GM19351 (cell line): ENCODE data around the gene GPATCH8.
A peak's percentile ranks its signal among the peaks of the same experiment; 100 is the strongest.
"Not testable (repeated sequence)": the region's sequence is repeated elsewhere in the genome, so short reads cannot be mapped to it uniquely, and the experiment has no call there.

Experiments
- ATAC-seq: cut with Tn5 transposase; IDR thresholded peaks from one replicate; pipeline ENCODE4 v1.9.1; 2021; ENCODE audit warnings: mild to moderate bottlenecking, moderate library complexity; ENCODE audit not compliant: unreplicated experiment

GPATCH8 gene

DNA sequence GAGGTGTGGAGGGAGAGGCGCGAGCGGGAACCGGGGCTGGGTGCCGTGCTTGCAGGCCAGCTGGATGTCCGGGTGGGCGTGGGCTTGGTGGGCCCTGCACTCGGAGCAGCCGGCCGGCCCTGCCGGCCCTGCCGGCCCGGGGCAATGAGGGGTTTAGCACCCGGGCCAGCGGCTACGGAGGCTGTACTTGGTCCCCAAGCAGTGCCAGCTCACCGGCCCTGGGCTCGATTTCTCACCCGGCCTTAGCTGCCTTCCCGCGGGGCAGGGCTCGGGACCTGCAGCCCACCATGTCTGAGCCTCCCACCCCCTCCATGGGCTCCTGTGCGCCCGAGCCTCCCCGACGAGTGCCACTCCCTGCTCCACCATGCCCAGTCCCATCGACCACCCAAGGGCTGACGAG lies 24.7 kb upstream of the GPATCH8 start:
- no peak for ATAC-seq

DNA sequence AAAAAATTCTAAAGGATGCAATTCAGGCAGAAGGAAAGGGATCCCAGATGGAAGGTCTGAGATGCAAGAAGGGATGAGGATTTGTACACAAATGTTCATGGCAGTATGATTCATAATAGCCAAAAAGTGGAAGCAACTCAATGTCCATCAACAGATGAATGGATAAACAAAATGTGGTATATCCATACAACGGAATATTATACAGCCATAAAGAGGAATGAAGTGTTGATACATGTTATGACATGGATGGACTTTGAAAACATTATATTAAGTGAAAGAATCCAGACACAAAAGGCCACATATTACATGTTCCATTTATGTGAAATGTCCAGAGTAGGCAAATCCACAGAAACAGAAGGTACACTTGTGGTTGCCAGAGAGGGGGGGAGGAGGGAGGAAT lies 23.9 kb upstream of the GPATCH8 start:
- no peak for ATAC-seq

DNA sequence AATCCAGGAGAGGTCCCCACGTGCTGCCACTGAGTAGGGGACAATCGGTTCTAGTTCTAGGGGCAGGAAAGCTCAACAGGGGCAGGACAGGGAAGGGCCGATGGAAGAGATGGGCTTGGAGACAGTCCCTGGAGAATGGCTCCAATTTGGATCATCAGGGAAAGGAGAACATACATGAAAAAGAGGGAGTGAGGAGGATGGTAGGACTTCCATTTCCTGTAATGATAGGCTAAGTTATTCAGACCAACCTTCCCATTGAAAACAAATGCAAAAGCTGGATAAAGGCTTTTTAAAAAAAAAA lies 20.4 kb upstream of the GPATCH8 start:
- no peak for ATAC-seq

DNA sequence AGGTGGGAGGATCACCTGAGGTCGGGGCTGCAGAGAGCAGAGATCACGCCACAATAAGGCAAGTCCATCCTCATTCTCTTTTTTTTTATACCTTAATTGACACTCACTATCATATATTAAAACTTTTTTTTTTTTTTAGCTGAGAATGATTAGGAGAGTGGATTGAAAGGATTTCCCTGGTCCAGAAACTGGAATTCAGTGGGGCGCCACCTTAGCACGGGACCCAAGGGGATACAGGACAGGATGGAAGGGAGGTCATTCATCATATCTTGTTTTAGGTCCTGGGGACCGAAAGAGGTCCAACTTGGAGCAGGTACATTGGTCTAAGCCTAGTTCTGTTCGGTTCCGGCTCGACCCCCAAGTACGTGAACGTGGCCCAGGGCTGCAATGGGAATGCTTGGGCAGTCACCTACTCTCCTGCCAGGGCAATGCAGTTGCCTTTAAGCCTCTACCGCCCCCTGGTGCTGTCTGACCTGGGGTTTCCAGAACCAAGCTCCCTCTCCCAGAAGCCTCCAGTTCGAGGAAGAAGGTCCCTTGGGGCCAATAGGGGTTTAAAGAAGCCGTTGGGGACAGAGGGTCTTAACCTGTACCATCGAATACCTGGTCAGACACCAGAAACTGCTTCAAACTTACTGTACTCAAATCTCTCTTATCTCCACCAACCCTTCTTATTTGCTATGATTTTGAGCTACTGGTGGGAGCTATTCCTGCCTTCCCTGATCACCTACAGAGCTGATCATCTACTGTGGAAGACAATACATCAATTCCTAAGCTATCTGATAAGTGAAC lies 19.9 kb upstream of the GPATCH8 start:
- no peak for ATAC-seq

DNA sequence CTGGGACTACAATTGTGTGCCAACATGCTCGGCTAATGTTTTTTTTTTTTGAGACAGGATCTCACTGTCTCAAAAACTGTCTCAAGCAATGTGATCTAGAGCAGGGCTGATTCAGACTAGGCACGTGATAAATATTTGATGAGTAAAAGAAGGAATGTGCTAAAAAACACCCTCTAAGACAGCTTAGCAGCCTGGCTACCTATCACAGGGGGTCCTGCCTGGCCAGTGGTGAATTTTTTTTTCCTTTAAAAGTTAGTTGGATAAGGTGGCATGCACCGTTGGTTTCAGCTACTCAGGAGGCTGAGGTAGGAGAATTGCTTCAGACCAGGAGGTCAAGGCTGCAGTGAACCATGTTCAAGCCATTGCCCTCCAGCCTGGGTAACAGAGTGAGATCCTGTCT lies 14.8 kb upstream of the GPATCH8 start:
- no peak for ATAC-seq

DNA sequence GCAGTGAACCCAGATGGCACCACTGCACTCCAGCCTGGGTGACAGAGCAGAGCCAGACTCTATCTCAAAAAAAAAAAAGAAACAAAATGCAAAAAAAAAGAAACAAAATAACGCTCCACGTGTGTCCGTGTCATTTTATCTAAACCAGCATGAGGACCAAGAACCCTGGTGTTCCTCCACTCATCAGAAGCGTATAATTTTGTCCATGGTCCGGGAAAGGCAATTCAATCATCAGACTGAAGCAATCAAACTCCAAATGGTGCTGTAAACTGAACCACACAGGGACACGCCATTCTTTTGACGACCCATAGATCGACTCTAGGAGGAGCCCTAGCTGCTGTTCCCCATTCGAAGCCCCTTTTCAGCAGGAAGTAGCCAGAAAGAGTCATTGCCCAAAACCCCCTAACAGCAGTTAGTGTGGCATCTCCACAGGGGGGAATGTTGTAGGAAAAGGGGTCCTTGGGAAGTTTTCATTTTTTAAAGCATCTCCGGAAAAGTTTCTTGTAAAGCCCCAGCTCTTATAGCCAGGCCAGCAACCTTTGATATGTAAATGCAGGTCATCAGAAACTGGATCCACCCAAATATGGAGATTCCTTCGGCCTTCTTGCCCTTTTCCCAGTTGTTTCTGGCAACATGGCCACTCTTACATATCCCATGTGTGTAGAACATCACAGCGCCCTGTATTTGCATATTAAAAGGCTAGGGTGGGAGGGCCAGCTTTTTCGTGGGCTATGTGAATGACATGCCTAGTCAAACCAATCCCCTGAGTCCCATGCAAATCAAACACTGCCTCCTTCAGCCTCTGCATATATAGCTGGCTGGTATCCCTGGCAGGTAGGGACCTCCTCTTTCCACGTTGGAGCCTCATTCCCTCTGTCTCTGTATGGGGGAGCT lies 8.3 kb upstream of the GPATCH8 start:
- ATAC-seq, result not testable (repeated sequence)

DNA sequence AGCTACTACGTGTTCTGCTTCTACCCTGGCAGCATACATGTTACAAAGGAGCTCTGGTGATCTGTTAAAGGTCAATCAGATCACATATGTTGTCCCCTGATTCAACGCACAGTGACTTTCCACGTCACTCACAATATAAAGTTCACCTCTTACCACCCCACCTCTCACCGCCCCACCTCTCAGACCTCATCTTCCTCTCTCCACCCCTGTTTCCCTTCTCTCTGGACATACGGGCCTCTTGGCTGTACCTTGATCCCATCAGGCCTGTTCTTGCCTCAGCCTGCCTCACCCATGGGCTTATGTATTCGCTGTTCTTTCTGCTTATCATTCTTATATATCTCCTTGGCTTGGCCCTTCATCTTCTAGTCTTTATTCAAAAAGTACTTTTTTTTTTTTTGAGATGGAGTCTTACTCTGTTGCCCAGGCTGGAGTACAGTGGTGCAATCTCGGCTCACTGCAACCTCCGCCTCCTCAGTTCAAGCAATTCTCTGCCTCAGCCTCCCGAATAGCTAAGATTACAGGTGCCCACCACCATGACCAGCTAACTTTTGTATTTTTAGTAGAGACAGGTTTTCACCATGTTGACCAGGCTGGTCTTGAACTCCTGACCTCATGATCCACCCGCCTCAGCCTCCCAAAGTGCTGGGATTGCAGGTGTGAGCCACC lies 3.9 kb upstream of the GPATCH8 start:
- not testable (repeated sequence) for ATAC-seq

DNA sequence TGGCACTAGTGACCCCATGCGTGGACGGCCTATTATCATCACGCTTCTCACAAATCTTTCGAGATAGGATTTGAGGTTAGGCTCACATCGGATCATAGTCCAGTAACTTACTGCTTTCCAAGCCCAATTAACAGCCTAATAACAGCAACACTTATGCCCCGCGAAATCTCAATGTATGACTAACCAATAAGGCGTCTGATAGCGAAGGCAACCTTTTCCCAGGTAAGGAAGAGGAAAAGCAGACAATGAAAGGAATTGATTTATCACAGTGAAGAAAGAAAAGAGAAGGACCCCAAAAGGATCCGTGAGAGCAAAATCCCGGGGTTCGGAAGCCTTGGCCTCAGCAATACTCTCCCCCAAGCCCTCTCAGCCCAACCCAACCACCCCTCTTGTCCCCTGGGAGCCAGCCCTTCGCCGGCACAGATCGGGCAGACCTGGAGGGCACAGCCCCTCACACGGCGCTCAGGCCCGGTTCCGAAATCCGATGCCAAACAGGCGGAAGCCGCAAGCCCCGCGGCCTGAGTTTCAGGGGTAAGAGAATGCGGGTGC lies 534 bp downstream of the GPATCH8 start:
- peak; percentile 19 for ATAC-seq

DNA sequence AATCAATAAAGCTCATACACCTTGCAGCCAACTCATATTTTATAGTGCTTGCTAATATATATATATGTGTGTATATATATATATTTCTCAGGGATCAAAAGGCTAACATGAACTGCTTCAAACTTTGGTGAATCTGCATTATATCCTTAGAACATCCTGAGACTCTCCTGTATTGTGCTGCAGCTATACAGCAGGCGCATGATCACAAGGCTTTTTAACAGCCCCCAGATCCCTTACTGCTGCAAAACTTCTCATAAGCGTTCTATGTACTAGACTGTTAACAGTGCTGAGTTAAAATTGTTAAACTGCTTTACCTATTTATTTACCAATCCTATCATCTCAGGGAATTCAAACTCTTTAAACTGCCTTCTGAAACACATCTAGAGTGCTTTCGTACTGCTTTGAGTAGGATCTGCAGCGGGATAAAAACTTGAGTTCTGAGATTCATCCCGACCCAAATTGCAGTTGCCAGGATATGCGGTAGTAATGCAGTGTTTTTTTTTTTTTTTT lies 1.3 kb downstream of the GPATCH8 start:
- no peak for ATAC-seq

DNA sequence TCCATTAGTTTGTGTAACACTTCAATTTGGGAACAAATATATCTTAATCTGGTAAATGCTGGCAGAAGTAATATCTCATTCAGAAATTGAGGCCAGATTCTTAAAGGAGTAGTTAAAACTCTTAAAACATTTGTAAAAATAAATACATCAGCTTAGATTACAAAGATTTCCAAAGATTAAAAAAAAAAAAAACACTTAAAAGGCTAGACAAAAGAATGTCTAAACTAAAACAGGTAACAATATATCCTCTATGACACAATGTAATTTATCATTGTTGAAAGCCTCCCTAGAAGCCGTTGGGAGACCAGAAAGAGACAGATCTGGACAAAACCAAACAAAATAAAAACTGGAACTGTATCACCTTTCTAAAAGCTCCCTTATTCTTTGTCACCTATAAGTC lies 3.5 kb downstream of the GPATCH8 start:
- no peak for ATAC-seq

DNA sequence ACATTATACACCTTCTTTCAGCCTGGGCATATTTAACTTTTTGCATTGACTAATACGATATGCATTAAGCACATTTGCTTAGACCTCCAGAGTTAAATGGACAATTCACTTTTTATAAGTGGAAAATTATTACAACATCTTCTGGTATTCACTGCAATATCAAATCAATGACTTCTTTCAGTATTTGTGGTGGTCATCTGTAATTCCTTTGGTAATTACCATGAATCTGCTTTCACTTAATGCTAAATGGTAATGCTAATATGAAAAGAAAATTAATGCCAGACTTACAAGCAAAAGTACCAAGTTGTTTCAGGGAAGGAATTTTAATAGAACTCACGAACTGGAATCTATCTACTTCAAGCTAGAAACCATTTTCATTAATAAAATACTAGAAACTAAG lies 6.4 kb downstream of the GPATCH8 start:
- no peak for ATAC-seq

DNA sequence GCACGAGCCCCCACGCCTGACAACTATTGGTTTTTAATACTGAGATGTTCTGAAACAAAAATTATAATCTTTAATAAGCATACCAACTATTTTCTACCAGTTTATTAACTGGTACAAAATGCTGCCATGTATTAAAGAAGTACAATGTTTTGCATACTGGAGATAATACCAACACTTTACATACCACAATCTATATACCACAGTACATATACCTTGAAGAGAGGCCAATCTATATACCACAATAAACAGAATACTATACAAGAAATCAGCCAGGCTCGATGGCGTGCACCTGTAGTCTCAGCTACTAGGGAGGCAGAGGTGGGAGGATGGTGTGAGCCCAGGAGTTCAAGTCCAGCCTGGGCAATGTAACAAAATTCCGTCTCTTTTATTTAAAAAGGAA lies 9.9 kb downstream of the GPATCH8 start:
- ATAC-seq, result no peak

DNA sequence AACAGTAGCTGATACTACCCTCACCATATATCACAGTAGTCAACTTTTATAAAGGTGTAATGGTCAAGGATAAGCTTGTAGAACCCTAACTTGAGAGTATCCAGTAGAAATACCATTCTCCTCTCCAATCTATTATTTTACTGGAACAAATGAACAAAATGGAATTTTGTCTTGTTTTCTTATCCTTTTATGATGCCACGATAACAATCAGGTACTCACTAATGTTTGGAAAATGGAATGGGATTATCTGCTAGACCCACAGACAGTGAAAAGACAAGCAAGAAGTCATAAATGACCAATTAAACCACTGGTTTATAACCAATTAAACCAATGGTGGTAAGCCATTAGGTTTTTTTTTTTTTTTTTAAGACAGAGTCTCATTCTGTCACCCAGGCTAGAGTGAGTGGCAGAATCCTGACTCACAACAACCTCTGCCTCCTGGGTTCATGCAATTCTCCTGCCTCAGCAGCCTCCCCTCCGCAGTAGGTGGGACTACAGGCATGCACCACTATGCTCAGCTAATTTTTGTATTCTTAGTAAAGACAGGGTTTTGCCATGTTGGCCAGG lies 10.4 kb downstream of the GPATCH8 start:
- ATAC-seq, result no peak

DNA sequence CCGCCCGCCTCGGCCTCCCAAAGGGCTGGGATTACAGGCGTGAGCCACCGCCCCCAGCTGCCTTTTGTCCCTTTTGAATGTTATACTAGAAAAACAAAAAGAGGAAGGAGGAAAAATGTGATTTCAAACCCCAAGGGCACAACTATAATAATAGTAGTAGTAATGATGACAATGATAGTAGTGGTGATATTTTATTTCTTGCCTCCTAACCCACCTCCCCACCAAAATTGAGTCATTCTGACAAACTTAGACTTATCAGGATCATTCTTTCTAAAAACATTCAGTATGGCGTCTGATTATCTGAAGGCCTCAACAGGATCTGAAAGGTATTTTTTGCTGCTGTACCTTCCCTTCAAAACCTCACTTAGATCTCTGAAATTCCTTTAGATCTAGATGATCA lies 13.6 kb downstream of the GPATCH8 start:
- ATAC-seq, result no peak

DNA sequence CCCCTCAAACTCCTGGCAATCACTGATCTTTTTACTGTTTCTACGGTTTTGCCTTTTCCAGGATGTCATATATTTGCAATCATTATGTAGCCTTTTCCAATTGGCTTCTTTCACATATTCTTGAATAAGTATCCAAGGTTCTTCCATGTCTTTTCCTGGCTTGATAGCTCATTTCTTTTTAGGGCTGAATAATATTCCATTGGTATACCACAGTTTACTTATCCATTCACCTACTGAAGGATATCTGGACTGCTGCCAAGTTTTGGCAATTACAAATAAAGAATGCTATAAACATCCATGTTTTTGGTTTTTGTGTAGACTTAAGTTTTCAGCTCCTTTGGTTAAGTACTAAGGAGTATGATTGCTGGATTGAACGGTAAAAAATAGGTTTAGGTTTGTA lies 16.0 kb downstream of the GPATCH8 start:
- no peak for ATAC-seq

DNA sequence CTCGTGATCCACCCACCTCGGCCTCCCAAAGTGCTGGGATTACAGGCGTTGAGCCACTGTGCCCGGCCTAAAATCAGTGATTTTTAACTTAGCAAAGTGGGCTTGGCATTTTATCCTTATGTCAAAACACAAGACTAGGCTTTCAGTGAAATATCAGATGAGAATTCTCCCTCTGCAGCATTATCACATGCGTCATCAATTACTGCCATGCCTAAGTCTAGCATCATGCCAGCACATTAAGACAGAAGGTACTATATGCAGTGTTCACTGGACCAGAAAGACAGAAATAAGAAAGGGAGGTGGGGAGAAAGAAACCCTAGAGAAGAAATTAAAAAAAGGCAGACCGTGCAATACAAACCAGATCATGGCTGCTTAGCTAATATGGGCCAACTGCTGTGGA lies 29.8 kb downstream of the GPATCH8 start:
- ATAC-seq, result no peak

DNA sequence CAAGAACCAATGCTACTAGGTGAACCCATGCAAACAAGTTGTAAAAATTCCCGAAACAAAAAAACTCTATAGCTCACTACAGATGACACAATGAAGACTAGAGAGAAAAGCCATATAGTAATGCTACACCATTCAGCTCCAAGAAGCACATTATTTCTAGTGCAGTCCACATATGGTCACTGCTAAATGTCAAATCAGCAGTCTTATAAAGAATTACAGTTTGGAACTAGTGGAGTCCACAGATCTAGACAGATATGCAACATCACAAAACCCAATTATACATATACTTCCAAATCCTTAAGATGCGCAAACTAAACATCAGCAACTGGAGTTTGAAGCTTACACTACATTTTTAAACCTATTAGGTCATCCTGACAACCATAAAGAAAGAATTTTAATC lies 33.5 kb downstream of the GPATCH8 start:
- ATAC-seq, result no peak

DNA sequence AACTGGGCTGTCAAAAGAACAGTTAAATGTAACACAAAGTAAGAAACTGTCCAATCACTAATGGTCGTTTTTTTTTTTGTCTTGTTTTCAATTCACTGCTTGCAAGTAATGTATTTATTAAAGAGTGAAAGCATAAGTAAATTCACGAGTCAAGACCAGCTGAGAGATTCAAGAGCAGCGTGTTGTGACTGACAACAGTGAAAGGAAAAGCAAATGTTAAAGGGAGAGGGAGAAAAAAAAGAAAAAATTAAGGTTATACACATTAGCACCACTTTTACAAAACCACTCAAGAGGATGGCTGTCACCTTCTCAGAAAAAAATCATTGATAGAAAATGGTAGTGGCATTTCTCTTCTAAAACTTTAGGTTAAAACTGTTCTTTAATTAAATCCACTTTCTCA lies 36.1 kb downstream of the GPATCH8 start:
- ATAC-seq, result no peak

DNA sequence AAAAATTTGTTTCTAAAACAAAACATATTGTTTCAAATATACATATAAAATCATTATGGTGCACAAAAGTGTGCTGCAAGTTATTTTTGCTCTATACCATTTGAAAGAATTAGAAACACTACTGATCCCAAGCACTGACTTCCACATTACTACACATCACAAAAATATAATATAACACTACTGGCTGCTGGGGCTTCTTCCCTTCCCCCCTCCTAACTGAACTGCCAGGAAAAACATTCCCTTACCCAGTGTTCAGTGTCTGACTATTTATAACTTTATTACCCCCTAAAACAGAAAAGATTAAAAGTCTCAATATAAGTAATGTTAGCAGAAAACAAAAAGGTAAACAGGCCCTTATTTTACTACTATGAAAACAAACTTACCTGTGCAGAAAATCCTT lies 36.9 kb downstream of the GPATCH8 start:
- no peak for ATAC-seq

DNA sequence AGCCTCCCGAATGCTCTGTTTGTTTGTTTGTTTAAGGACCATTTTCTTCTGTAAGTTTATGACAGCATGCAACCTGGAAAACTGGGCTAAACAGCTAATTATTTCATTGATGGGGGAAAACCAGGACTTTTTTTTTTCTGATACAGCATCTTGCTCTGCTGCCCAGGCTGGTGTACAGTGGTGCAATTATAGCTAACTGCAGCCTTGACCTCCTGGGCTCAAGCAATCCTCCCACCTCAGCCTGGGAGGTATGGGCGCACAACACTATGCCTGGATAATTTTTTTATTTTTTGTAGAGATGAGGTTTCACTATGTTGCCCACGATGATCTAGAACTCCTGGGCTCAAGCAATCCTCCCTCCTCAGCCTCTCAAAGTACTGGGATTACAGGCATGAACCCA lies 37.3 kb downstream of the GPATCH8 start:
- no peak for ATAC-seq

DNA sequence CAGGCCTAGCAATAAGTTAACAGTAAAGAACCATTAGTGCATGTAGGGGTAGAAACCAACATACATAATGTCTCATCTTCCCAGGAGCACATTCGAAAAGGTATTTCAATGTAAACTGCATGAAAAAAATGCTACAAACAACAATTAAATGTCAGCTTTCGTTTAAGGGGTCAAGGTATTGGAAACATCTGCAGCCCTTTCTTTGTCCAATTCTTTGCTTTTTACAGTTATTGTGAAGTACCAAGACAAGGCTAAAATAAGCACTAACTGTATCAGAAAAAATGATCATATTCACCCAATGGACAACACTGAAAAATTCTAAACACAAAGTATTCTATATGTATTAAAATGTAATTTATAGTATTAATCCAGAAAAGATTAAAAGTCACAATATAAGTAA lies 37.9 kb downstream of the GPATCH8 start:
- no peak for ATAC-seq
